Thoracic aorta (tissue), 2 donors: ENCODE data around the gene RPSA. TPM values are rescaled to one million over a fixed set of nuclear protein-coding genes. Genes with fewer than 3 reads are reported as not detected.
"Not testable (repeated sequence)": the region's sequence is repeated elsewhere in the genome, so short reads cannot be mapped to it uniquely, and the experiment has no call there.

Source experiments
- ATAC-seq: fragments of 150-250 bp; one replicate; pipeline ENCODE4 v1.8.0; 2017; ENCODE audit warnings: low read depth; ENCODE audit not compliant: insufficient number of reproducible peaks, low FRiP score
- DNase-seq: peaks from one replicate; pipeline ENCODE4 v3.0.0-alpha.2; 2020; ENCODE audit warnings: low spot score
- H3K27ac ChIP-seq, 2 donors: fragments of 200-600 bp; sonication (generic); 1 replicate in 1 of 2; 2 replicates in 1 of 2; pipeline ENCODE4 v1.5.1; 2016; ENCODE audit warnings: mild to moderate bottlenecking in 2 of 2, moderate library complexity in 2 of 2
- H3K27me3 ChIP-seq: fragments of 200-600 bp; sonication (generic); replicated peaks from 2 replicates; pipeline ENCODE4 v1.6.0; 2016; ENCODE audit warnings: mild to moderate bottlenecking; ENCODE audit not compliant: insufficient read depth
- H3K36me3 ChIP-seq: fragments of 200-600 bp; sonication (generic); one replicate; pipeline ENCODE4 v1.5.1; 2016
- H3K4me1 ChIP-seq, 2 donors: fragments of 200-600 bp; sonication (generic); 1 replicate in 1 of 2; 2 replicates in 1 of 2; pipeline versions ENCODE4 v1.5.1 to v1.6.0; 2016; ENCODE audit warnings: low read depth in 2 of 2, mild to moderate bottlenecking in 1 of 2; ENCODE audit not compliant: control insufficient read depth in 1 of 2
- H3K4me3 ChIP-seq: fragments of 200-600 bp; sonication (generic); 2 replicates; pipeline ENCODE4 v1.5.1; 2016; ENCODE audit warnings: mild to moderate bottlenecking
- H3K9me3 ChIP-seq: fragments of 200-600 bp; sonication (generic); 2 replicates; pipeline ENCODE4 v1.5.1; 2016
- total RNA-seq, 2 donors: library from RNA; depleted of rRNA; stranded (reverse); fragments of >200 nt; gene quantifications; one replicate each; pipeline versions ENCODE4 v1.1.0 to v1.2.3, GENCODE V29; 2016
- TF ChIP-seq, protein P1 (sequence below): fragments of 200-600 bp; sonication (generic); IDR thresholded peaks from one replicate; pipeline ENCODE4 v1.5.1; 2019; ENCODE audit warnings: antibody characterized with exemption

Gene RPSA
- total RNA-seq, 2 donors from 2014 or later, result 429 to 480 TPM

DNA sequence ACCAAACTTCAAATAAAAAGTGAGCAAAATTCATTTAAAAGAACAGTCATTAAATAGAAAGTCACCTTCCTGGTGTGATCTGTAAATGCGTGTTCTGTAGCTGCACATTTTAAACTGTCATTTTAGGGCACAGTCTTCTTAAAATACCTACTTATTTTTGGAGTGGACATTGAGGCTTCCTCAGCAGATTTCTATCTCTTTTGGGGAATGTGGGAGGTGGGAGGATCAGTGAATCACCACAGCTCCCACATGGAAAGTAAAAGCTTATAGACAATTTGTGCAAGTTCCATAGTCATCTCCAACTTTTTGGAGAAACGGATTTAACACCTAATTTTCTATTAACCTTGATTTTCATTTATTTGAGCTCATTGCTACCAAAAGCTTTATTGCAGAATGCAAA lies 39.9 kb downstream of the RPSA start:
- no peak overlapping the region for H3K4me3 ChIP-seq
- TF ChIP-seq, protein P1, sequence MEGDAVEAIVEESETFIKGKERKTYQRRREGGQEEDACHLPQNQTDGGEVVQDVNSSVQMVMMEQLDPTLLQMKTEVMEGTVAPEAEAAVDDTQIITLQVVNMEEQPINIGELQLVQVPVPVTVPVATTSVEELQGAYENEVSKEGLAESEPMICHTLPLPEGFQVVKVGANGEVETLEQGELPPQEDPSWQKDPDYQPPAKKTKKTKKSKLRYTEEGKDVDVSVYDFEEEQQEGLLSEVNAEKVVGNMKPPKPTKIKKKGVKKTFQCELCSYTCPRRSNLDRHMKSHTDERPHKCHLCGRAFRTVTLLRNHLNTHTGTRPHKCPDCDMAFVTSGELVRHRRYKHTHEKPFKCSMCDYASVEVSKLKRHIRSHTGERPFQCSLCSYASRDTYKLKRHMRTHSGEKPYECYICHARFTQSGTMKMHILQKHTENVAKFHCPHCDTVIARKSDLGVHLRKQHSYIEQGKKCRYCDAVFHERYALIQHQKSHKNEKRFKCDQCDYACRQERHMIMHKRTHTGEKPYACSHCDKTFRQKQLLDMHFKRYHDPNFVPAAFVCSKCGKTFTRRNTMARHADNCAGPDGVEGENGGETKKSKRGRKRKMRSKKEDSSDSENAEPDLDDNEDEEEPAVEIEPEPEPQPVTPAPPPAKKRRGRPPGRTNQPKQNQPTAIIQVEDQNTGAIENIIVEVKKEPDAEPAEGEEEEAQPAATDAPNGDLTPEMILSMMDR, result no peak
- H3K27me3 ChIP-seq, result no peaks in the 10 kb centered on the region
- DNase-seq, result no peak
- H3K9me3 ChIP-seq, result no peaks in the 10 kb centered on the region
- H3K4me1 ChIP-seq, result no peaks in the 10 kb centered on the region
- no peaks in the 10 kb centered on the region for H3K36me3 ChIP-seq
- ATAC-seq, result no peak
- H3K27ac ChIP-seq, result no peak overlapping the region

DNA sequence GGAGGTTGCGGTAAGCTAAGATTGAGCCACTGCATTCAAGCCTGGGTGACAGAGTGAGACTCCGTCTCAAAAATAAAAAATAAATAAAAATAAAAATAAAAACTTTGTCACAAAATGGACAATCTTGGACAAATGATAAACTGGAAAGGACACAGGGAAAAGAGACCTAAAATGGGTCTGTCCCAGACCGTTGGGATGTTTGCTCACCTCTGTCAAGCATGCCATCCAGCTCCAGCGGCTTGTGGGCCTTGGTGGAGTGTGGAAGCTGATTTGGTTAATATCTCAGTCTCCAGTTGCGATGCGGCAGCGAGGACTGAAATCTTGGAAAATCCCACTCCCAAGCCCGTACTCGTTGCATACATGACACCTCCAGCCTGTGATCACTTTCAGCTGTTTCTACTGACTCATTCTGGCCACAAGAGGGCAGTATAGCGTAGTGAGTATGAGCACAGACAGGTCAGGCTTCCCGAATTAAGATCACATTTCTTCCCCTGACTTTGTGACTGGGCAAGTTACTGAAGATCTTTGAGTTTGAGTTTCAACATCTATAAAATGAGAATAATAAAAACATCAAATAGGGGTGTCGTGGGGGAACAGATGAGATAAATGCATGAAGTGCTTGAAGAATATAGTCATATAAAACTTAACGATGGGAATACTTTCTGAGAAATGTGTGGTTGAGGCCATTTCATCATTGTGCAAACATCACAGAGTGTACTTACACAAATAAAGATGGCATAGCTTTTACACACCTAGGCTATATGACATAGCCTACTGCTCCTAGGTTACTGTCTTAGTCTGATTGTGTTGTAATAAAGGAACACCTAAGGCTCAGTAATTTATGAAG lies 41.3 kb downstream of the RPSA start:
- Histone ChIP-seq H3K9me3 (no peaks in the 10 kb centered on the region), H3K36me3 (no peaks in the 10 kb centered on the region), H3K4me3 (no peak overlapping the region), H3K27ac (no peak overlapping the region), H3K27me3 (no peaks in the 10 kb centered on the region), H3K4me1 (no peaks in the 10 kb centered on the region)
- peak; percentile 53 for DNase-seq
- TF ChIP-seq, protein P1, result peak; percentile 80
- peak; percentile 72 for ATAC-seq

DNA sequence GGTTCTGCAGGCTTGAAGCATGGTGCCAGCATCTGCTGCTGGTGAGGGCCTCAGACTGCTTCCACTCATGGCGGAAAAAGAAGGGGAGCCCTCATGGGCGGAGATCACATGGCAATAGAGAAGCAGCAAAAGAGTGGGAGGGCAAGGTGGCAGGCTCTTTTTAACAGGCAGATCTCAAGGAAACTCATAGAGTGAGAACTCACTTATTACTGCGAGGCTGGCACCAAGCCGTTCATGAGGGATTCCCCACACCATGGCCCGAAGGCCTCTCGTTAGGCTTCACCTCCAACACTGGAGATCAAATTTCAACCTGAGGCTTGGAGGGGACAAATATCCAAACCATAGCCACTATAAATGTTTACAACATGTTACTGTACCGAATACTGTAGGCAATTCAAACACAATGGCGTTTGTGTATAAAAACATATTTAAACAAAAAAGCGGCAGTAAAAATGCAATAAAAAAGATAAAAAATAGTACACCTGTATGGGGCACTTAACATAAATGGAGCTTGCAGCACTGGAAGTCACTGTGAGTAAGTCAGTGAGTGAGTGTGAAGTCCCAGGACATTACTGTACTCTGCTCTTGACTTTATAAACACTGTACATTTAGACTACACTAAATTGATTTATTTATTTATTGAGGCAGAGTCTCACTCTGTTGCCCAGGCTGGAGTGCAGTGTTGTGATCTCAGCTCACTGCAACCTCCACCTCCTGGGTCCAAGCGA lies 42.1 kb downstream of the RPSA start:
- Histone ChIP-seq H3K27ac (no peak overlapping the region), H3K36me3 (no peaks in the 10 kb centered on the region), H3K27me3 (no peaks in the 10 kb centered on the region), H3K9me3 (no peaks in the 10 kb centered on the region), H3K4me3 (no peak overlapping the region), H3K4me1 (no peaks in the 10 kb centered on the region)
- DNase-seq, result no peak
- TF ChIP-seq, protein P1, result no peak
- no peak for ATAC-seq

DNA sequence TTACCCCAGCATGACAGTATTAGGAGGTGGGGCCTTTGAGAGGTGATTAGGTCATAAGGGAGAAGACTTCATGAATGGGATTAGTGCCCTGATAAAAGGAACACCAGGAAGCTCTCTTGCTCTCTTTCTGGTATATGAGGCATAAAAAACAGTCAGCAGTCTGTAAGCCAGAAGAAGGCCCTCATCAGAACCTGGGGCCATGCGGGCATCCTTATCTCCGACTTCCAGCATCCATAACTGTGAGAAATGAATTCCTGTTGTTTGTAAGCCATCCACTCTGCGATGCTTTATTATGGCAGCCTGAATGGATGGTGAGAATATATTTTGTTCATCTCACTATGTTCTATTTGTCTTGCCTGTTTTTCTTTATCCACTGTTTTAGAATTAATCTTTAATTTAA lies 43.3 kb downstream of the RPSA start:
- DNase-seq (no peak), ATAC-seq (no peak)
- no peaks in the 10 kb centered on the region for H3K9me3 ChIP-seq
- TF ChIP-seq, protein P1, result no peak
- no peak overlapping the region for H3K27ac ChIP-seq
- no peaks in the 10 kb centered on the region for H3K36me3 ChIP-seq
- no peaks in the 10 kb centered on the region for H3K4me1 ChIP-seq
- no peak overlapping the region for H3K4me3 ChIP-seq
- no peaks in the 10 kb centered on the region for H3K27me3 ChIP-seq

DNA sequence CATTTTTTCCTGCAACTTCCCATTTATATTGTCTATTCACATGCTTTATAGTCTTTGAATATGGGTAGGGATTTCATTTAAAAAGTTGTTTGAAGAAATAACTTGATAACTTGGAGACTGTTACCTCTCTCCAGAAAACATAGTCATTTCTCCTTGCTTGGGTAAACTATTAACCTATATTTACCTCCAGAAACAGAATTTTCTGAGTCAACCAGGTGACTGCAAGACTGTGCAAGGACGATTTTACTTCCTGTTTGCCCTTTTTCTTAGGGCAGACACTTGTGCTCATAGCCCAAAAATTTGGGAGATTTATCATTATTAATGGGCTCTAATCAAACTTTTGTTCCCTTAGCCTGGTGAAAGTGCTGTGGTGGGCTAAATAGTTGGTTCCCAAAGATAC lies 46.6 kb downstream of the RPSA start:
- TF ChIP-seq, protein P1, result no peak
- no peak for DNase-seq
- H3K9me3 ChIP-seq, result no peaks in the 10 kb centered on the region
- no peak for ATAC-seq
- no peak overlapping the region for H3K27ac ChIP-seq
- no peaks in the 10 kb centered on the region for H3K4me1 ChIP-seq
- no peaks in the 10 kb centered on the region for H3K27me3 ChIP-seq
- H3K4me3 ChIP-seq, result no peak overlapping the region
- H3K36me3 ChIP-seq, result no peaks in the 10 kb centered on the region

DNA sequence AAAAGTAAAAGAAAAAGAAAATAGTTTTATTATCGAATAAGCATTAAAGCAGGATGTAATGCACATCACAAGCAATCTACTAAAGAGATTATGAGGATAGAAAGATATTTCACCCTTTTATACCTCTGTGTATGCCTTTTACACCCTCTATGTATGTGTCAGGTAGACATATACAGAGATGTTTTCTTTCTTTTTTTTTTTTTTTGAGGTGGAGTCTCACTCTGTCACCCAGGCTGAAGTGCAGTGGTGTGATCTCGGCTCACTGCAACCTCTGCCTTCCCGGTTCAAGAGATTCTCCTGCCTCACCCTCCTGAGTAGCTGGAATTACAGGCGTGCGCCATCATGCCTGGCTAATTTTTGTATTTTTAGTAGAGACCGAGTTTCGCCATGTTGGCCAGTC lies 47.4 kb downstream of the RPSA start:
- ATAC-seq, H3K9me3 ChIP-seq, H3K4me3 ChIP-seq, H3K4me1 ChIP-seq, H3K36me3 ChIP-seq, H3K27me3 ChIP-seq, H3K27ac ChIP-seq, DNase-seq: not testable (repeated sequence)
